HepG2 (cell line): ENCODE results near the gene KIAA0232. TPM values are rescaled to one million over a fixed set of nuclear protein-coding genes. Genes with fewer than 3 reads are reported as not detected.

Experiments used
- AGO1 ChIP-seq: fragments of 200-400 bp; formaldehyde crosslinking; IDR thresholded peaks from 2 replicates; pipeline ENCODE4 v1.6.1; 2017; ENCODE audit warnings: mild to moderate bottlenecking, low read depth, low read length, moderate library complexity; ENCODE audit not compliant: poor library complexity, severe bottlenecking
- CENPT ChIP-seq: sonication (generic); formaldehyde crosslinking; IDR thresholded peaks from 2 replicates; pipeline ENCODE4 v1.8.0; 2022; ENCODE audit warnings: low read depth, mild to moderate bottlenecking, moderate library complexity, missing genetic modification reagents
- DNMT1 ChIP-seq: sonication (generic); formaldehyde crosslinking; IDR thresholded peaks from 2 replicates; pipeline ENCODE4 v1.5.1; 2020; ENCODE audit warnings: mild to moderate bottlenecking, missing genetic modification reagents
- EEA1 ChIP-seq: sonication (generic); formaldehyde crosslinking; IDR thresholded peaks from 2 replicates; pipeline ENCODE4 v1.5.1; 2020; ENCODE audit warnings: mild to moderate bottlenecking, missing genetic modification reagents, borderline replicate concordance
- GTF2F1 ChIP-seq: fragments of 150-350 bp; IDR thresholded peaks from 2 replicates; pipeline ENCODE4 v1.6.1; 2014; ENCODE audit warnings: low read length
- HDAC2 ChIP-seq: sonication (generic); formaldehyde crosslinking; IDR thresholded peaks from 2 replicates; pipeline ENCODE4 v1.4.0; 2020; ENCODE audit warnings: missing genetic modification reagents
- MXI1 ChIP-seq: IDR thresholded peaks from 3 replicates; pipeline ENCODE4 v1.6.1; 2012; ENCODE audit warnings: low read depth, low read length, inconsistent platforms, borderline replicate concordance
- NFKB2 ChIP-seq: sonication (generic); formaldehyde crosslinking; IDR thresholded peaks from 2 replicates; pipeline ENCODE4 v1.4.0; 2020; ENCODE audit warnings: missing genetic modification reagents, borderline replicate concordance
- PLSCR1 ChIP-seq: sonication (generic); formaldehyde crosslinking; IDR thresholded peaks from 2 replicates; pipeline ENCODE4 v1.5.0; 2020; ENCODE audit warnings: missing genetic modification reagents, mild to moderate bottlenecking, borderline replicate concordance
- SETDB1 ChIP-seq: sonication (generic); formaldehyde crosslinking; IDR thresholded peaks from 2 replicates; pipeline ENCODE4 v1.5.1; 2020; ENCODE audit warnings: missing genetic modification reagents, mild to moderate bottlenecking, borderline replicate concordance
- ZBED4 ChIP-seq: sonication (generic); formaldehyde crosslinking; IDR thresholded peaks from 2 replicates; pipeline ENCODE4 v1.4.0; 2020; ENCODE audit warnings: missing genetic modification reagents, borderline replicate concordance
- ZBTB1 ChIP-seq: sonication (generic); formaldehyde crosslinking; IDR thresholded peaks from 2 replicates; pipeline ENCODE4 v1.4.0; 2020; ENCODE audit warnings: missing genetic modification reagents, borderline replicate concordance
- ZBTB44 ChIP-seq: sonication (generic); formaldehyde crosslinking; IDR thresholded peaks from 2 replicates; pipeline ENCODE4 v1.4.0; 2020; ENCODE audit warnings: missing genetic modification reagents
- ZBTB7B ChIP-seq: sonication (generic); formaldehyde crosslinking; IDR thresholded peaks from 2 replicates; pipeline ENCODE4 v1.4.0; 2020; ENCODE audit warnings: missing genetic modification reagents
- ZFAT ChIP-seq: sonication (generic); formaldehyde crosslinking; conservative IDR thresholded peaks from 2 replicates; pipeline ENCODE4 v1.8.1; 2023; ENCODE audit warnings: missing genetic modification reagents, inconsistent platforms
- ZKSCAN8 ChIP-seq: IDR thresholded peaks from 2 replicates; pipeline ENCODE4 v1.6.1; 2016; ENCODE audit warnings: borderline replicate concordance, missing genetic modification reagents, missing compliant biosample characterization
- ZNF138 ChIP-seq: sonication (generic); formaldehyde crosslinking; IDR thresholded peaks from 2 replicates; pipeline ENCODE4 v1.5.0; 2020; ENCODE audit warnings: mild to moderate bottlenecking, low read depth, missing genetic modification reagents
- ZNF205 ChIP-seq: IDR thresholded peaks from 2 replicates; pipeline ENCODE4 v1.6.1; 2018; ENCODE audit warnings: missing biosample characterization, missing genetic modification reagents
- ZNF317 ChIP-seq: sonication (generic); formaldehyde crosslinking; IDR thresholded peaks from 2 replicates; pipeline ENCODE4 v1.5.0; 2020; ENCODE audit warnings: mild to moderate bottlenecking, missing genetic modification reagents
- ZNF335 ChIP-seq: sonication (generic); formaldehyde crosslinking; IDR thresholded peaks from 2 replicates; pipeline ENCODE4 v1.4.0; 2020; ENCODE audit warnings: missing genetic modification reagents
- ZNF616 ChIP-seq: sonication (generic); formaldehyde crosslinking; IDR thresholded peaks from 2 replicates; pipeline ENCODE4 v1.5.0; 2020; ENCODE audit warnings: low read depth, mild to moderate bottlenecking, missing genetic modification reagents
- ZNF747 ChIP-seq: sonication (generic); formaldehyde crosslinking; IDR thresholded peaks from 2 replicates; pipeline ENCODE4 v1.8.1; 2023; ENCODE audit warnings: missing genetic modification reagents, mild to moderate bottlenecking, borderline replicate concordance
- ZNF777 ChIP-seq: sonication (generic); formaldehyde crosslinking; IDR thresholded peaks from 2 replicates; pipeline ENCODE4 v1.4.0; 2020; ENCODE audit warnings: missing genetic modification reagents
- ZNF878 ChIP-seq: sonication (generic); formaldehyde crosslinking; IDR thresholded peaks from 2 replicates; pipeline ENCODE4 v1.8.1; 2023; ENCODE audit warnings: mild to moderate bottlenecking, missing genetic modification reagents, moderate library complexity
- ZSCAN21 ChIP-seq: sonication (generic); formaldehyde crosslinking; IDR thresholded peaks from 2 replicates; pipeline ENCODE4 v1.8.0; 2022; ENCODE audit warnings: mild to moderate bottlenecking, missing genetic modification reagents, moderate library complexity, borderline replicate concordance
- polyA plus RNA-seq, 8 experiments: library from polyadenylated mRNA; depleted of rRNA in 3 of 8; stranded (reverse) in 7 of 8; unstranded in 1 of 8; fragments of >200 nt; fragmentation: Illumina TruSeq in 4 of 8; extraction: Trizol in 4 of 8; gene quantifications; 2 replicates each; pipeline versions ENCODE4 v1.2.1 to v1.2.3, GENCODE V29; 2011 to 2016; ENCODE audit warnings: low read depth in 4 of 8, missing spikeins in 1 of 8, mixed read lengths in 1 of 8; ENCODE audit not compliant: insufficient read depth in 1 of 8
- total RNA-seq, 5 experiments: library from RNA; depleted of rRNA; stranded (reverse); fragments of >200 nt; fragmentation: Illumina TruSeq; extraction: Trizol; gene quantifications; 2 replicates each; pipeline ENCODE4 v1.2.3, GENCODE V29; 2016; ENCODE audit warnings: low read depth in 1 of 5

KIAA0232 gene
- total and polyA plus RNA-seq, 2 of the 13 experiments (the other 11 are each of a cell fraction or from before 2014, with no cell fraction given), result 7.8 to 17.1 TPM

- no peak for TF ChIP-seq ZNF138
- no peak for TF ChIP-seq ZNF317
- TF ChIP-seq ZSCAN21 (CRISPR knock-in tag), result no peak
- TF ChIP-seq ZBTB7B (CRISPR knock-in tag), result 0 out of 2 replicates have a peak, but pooled peaks have one; percentile 41
- no peak for TF ChIP-seq ZFAT (CRISPR knock-in tag)
- TF ChIP-seq ZNF335 (CRISPR knock-in tag), result no peak
- TF ChIP-seq ZBTB44 (CRISPR knock-in tag), result no peak
- TF ChIP-seq PLSCR1 (CRISPR knock-in tag), result no peak
- TF ChIP-seq ZNF777, result no peak
- TF ChIP-seq GTF2F1, result no peak
- TF ChIP-seq ZBTB1 (CRISPR knock-in tag), result no peak
- no peak for TF ChIP-seq ZKSCAN8 (CRISPR knock-in tag)
- TF ChIP-seq HDAC2 (CRISPR knock-in tag), result peak; percentile 56; the same call in 1 of the 2 replicates
- no peak for TF ChIP-seq EEA1 (CRISPR knock-in tag)
- TF ChIP-seq SETDB1 (CRISPR knock-in tag), result no peak
- no peak; the same call in 1 of the 2 replicates for TF ChIP-seq ZNF616 (CRISPR knock-in tag)
- 0 out of 2 replicates have a peak, but pooled peaks have one; percentile 44 for TF ChIP-seq ZBED4 (CRISPR knock-in tag)
- TF ChIP-seq CENPT, result no peak
- no peak; the same call in 2 of the 3 replicates for TF ChIP-seq MXI1
- TF ChIP-seq ZNF878 (CRISPR knock-in tag), result no peak
- no peak for TF ChIP-seq ZNF747 (CRISPR knock-in tag)
- peak; percentile 83; the same call in 1 of the 2 replicates for TF ChIP-seq DNMT1 (CRISPR knock-in tag)
- no peak for TF ChIP-seq AGO1
- TF ChIP-seq NFKB2 (CRISPR knock-in tag), result no peak
- no peak for TF ChIP-seq ZNF205 (CRISPR knock-in tag)
Measured at GRCh38 chr4:6929812-6930464, 147.4 kb downstream of the KIAA0232 start (continued).
